ENCODE data around the gene BCKDK.
"Not testable (repeated sequence)": the region's sequence is repeated elsewhere in the genome, so short reads cannot be mapped to it uniquely, and the experiment has no call there.

BCKDK gene

GRCh38 chr16:31149894-31150890, 42.0 kb downstream of the BCKDK start, which contains the start of gene PRSS36:
Gene PRSS36, minus strand, starts transcription at chr16:31150066. Its CDS starts 31 bp downstream, at chr16:31150035.
- Mint-ChIP-seq H3K27me3 (peaks cover 8% of the 10 kb centered on the region), H3K27ac (peak within 1 kb of the TSS in 1 of 2 donors; percentile 62), H3K4me3 (no peak within 1 kb of the TSS), H3K4me1 (no peaks in the 10 kb centered on the region), H3K9me3 (no peaks in the 10 kb centered on the region)
- ATAC-seq: no peak
- no peak for DNase-seq

- not testable (repeated sequence) for ATAC-seq, H3K27me3 Mint-ChIP-seq, DNase-seq, H3K27ac Mint-ChIP-seq, H3K4me1 Mint-ChIP-seq, H3K9me3 Mint-ChIP-seq, H3K4me3 Mint-ChIP-seq
Measured at GRCh38 chr16:31150976-31151375, 42.8 kb downstream of the BCKDK start.

GRCh38 chr16:31157136-31157535, 49.0 kb downstream of the BCKDK start:
- Mint-ChIP-seq H3K4me1 (peaks cover 10% of the 10 kb centered on the region), H3K4me3 (peak overlapping the region; percentile 64 to 66), H3K27ac (peak overlapping the region in 1 of 2 donors; percentile 52), H3K9me3 (no peaks in the 10 kb centered on the region), H3K27me3 (no peaks in the 10 kb centered on the region)
- no peak for ATAC-seq
- no peak for DNase-seq

Measured in stimulated activated naive CD8-positive, alpha-beta T cell treated with anti-CD3 and anti-CD28 coated beads, Interleukin-15, amount 100 ng/mL, for 72 hours (primary cell).